Gastrocnemius medialis (tissue), 4 donors: ENCODE measurements around the gene GNB2.

Experiments
- CTCF ChIP-seq, 5 experiments: fragments of 450-650 bp in 3 of 5; fragments of 200-600 bp in 2 of 5; sonication (generic) in 2 of 5; IDR thresholded peaks in 4 of 5; conservative IDR thresholded peaks in 1 of 5; 1 replicate in 4 of 5; 2 replicates in 1 of 5; pipeline ENCODE4 v1.5.1; 2016 to 2019; ENCODE audit warnings: antibody characterized with exemption in 5 of 5, mild to moderate bottlenecking in 3 of 5, moderate library complexity in 3 of 5
- POLR2A ChIP-seq, 2 donors: fragments of 450-650 bp; IDR thresholded peaks; one replicate each; pipeline ENCODE4 v1.6.1; 2017; ENCODE audit warnings: antibody characterized with exemption in 2 of 2, mild to moderate bottlenecking in 2 of 2, moderate library complexity in 2 of 2

- TF ChIP-seq CTCF (IDR thresholded peaks at IDR 0.05 in 4 of 5, conservative IDR thresholded peaks at IDR 0.05 in 1 of 5) (no peak), POLR2A (IDR thresholded peaks at IDR 0.05) (no peak)
Measured at GRCh38 chr7:100639995-100640516, 33.5 kb upstream of the GNB2 start.
